ENCODE results near the gene ELAVL3.

- TF ChIP-seq CTCF (conservative IDR thresholded peaks at IDR 0.05 in 1 of 2, IDR thresholded peaks at IDR 0.05 in 1 of 2; ENCODE audit: low read depth in 1 of 2, low read length in 2 of 2), result no peak
- TF ChIP-seq EZH2 (IDR thresholded peaks at IDR 0.05; ENCODE audit: low read length, missing control alignments), result no peak
These were observed 24.2 kb upstream of the ELAVL3 start for GRCh38 chr19:11505032-11505503.
